ENCODE results near the gene COA4.

Gene COA4

DNA sequence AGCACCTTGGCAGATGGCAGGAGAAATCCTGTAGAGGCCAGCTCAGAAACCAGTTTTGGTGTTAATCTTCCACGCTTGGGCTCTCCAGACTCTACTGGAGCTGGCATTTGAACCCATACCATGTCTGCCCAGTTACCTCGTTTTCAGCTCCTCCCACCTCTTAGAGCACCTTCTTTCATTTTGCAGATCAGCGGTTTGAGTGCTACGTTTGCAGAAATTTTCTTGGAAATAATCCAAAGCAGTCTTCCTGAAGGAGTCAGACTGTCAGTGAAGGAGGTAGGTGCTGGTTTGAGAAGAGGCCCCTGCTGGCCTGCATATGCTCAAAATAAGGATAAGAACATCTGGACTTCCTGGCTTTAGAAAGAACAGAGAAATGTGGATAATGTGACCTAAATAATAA lies 13.7 kb downstream of the COA4 start:
- DNase-seq: no peak

DNA sequence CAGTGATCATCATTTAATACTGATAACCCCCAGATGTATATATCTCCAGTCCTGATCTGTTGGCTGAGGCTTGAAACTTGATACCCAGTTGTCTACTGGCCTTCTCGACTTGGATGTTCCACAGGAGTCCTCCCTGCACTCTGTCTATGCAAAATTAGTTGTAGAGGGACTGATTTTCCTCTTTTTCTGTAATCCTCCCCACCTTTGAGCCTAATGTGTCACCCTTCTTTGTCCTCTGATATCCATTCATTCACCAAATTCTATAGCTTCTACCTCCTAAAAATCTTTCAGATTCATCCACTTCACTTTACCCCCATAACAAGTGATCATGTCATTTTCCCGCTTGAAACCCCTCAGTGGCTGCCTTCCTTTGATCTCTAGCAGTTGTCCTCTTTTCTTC lies 16.4 kb downstream of the COA4 start:
- no peak for DNase-seq

DNA sequence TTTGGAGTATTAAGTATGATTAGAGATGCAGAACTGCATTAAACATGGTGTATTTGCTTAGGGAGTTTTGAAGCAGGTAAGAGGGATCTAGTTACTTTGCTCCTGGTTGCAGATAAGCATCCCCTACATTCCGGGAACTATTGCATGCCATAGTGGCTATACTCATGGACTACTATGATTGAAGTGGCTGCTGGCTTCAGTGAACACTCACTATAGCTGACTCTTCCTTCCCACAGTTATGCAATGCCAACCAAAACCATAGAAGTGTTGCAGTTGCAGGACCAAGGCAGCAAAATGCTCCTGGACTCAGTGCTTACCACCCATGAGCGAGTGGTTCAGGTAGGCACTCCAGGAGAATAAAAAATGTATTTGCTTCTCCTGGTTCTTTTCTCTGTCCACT lies 17.0 kb downstream of the COA4 start:
- no peak for DNase-seq

DNA sequence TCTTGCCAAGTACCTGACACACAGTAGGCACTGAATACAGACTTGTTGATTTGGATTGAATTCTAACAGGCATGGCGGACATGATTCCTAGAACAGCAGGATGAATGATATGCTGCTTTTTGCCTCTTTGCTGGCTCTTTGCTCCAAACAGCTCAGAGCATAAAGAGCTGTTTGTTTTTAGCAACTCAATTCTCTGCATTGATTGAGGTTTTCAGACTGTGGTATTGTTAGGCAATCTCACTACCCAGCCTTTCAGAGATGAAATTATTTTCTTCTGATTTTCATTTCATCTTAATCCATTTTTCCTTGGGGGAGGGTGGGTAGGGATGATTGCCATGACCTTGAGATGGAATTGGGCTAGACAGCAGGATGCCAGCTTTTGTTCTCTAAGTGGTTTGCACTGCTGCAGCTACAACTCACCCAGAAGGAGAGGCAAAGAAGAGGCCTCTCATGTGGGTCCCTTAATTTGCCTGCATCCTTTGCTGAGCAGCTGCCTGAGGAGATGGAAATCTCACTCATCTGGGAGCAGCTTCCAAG lies 20.5 kb downstream of the COA4 start:
- DNase-seq: no peak

DNA sequence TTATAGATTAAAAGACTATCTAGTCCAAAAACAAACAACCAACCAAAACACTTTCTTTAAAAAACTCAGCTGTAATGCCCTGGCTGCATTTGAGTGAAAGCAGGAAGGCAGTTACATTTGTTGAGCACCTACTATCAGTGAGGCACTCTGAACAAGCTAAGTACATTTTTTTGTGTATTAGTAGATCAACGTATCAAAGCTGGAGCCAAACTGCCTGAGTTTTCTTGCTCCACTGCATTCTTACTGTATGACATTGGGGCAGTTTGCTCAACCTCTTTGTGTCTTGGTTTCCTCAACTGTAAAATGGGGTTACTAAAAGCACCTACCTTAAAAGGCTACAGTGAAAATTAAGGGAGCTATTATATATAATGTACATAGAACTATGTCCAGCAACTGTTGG lies 22.0 kb downstream of the COA4 start:
- no peak for DNase-seq

DNA sequence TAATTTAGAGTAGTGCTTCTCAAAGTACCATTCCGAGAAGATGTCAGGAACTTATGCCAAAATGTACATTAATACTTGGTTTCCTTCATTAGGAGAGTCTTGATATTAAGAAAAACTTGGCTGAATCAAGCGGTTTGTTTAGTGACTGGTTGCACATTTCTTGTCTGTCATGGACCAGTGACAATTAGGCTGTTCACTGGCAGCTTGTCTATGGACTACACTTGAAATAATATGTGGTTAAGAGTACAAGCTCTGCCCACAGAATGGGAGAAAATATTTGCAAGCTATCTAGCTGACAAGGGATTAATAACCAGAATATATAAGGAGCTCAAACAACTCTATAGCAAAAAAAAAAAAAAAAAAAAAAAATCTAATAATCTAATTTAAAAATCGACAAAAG lies 24.6 kb downstream of the COA4 start:
- no peak for DNase-seq

DNA sequence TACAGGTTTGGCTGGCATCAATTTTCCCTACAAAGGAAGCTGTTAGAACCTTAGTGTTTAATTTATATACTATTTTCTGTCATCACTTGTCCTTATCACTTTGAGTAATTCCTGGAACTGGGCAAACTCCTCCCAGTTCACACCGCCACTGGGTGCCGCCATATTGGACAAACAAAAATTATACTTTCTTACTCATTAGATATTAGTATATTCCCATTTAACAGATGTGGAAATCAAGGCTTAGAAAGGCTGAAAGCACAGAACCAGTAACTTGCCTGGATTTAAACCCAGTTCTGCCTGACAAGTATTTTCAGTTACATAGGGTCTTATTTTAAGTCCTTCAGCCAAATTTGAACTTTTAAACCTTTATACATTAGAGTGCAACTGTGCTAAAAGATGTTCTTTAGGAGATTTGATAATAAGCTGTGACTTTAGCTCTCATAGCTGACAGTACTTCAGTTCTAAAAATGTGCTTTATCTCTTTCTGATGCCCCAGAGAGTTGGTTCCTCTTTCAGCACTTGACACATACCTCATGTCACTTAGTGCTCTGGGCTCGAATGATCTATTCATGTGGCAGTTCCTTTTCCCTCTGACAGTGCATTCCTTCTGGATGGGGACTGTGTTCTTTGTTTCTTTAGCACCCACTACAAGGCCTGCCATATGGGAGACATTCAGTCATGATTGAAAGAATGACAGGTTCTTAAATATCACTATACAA lies 25.4 kb downstream of the COA4 start:
- DNase-seq: no peak

DNA sequence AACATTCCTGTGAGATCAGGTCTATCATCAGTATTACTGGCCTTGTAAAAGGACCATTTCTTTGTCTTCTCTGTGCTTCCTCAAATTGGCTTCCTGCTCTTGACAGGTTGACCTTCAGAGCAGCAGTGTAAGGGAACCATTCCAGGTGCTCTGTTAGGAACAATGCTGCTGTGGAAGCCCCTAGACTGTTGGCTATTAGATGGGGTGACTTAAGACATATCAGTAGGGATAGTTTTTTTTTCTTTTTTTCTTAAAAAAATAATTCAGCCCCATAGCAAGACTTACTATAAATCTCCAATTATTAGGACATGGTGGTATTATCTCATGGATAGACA lies 37.6 kb downstream of the COA4 start:
- no peak for DNase-seq

DNA sequence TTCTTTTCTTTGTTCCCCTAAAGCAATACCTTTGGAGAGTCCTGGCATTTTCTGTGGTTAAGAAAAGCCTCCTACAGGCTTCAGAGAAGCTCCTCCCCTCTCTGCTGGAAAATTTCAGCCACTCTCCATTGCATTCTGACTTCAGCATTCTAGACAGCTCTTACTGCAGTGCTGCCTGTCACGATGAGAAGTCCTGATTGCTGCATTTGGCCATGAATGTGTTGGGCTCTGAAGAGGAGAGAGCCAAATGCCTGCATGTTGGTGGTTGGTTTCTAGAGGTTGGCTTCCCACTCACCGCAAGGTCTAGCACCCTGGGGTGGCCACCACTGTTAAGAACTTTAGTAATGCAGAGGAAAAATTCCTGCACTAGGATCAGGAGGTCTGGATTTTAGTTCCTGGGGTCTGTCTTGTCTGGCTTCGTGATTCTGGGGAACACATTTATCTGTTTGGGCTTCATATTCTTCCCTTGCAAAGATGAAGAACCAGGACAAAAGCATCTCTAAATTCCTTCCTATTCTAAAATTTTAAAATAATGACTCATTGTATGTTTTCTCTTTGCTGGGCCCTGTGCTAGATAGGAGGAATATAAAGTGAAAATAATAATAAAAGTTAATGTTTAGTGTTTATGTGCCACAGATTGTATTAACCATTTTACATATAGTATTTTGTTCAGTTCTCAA lies 38.1 kb downstream of the COA4 start:
- no peak for DNase-seq

DNA sequence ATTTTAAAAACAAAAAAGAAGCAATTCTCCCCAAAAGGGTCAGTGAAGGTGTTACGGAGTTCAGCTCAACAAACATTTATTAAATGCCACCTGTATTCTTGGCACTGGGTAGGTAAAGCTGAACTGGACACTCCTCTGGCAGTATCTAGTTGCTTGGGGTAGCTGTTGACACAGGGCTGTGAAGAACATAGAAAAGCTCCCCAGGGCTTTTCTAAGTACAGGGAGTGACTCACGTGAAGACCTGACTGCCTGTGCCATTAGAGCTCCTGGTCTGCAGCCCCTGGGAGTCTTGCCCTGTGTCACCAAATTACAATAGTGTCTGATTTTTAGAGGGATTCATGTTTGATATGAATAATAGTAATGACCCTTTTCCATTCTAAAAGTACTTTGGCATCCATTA lies 43.6 kb downstream of the COA4 start:
- DNase-seq: no peak

DNA sequence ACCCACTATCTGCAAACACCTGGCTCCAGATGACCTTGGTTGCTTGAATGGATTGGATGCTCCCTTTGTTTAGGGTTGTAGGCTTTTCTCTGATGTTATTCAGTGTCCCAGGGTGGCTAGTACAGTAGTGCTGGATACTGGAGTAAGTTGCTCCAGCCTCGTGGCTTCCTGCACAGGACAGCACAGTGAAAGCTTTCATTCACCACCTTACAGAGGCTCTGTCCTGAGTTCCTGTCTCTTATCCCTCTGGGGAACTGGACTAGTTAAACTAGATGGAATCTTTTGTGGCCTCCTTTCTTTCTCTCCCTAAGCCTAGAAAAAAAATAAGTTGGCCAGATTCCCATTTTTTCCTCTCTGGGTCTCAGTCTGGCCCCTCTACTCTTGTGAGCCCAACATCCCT lies 46.4 kb downstream of the COA4 start:
- DNase-seq: no peak
